SK-N-SH (cell line): ENCODE data around the gene RRBP1. TPM values are rescaled to one million over a fixed set of nuclear protein-coding genes. Genes with fewer than 3 reads are reported as not detected.

ENCODE experiments used
- CTCF ChIA-PET: fragments of 300-600, 350-600 bp; formaldehyde crosslinking; extraction: SDS; loops from one replicate; lab custom pipeline; 2021; lab: Yijun Ruan, JAX
- POLR2A ChIA-PET: fragments of 350-600 bp; sonication (Branson Sonifier 250); formaldehyde crosslinking; extraction: SDS; loops from one replicate; lab custom pipeline; 2020; ENCODE audit warnings: antibody characterized with exemption, inconsistent platforms; lab: Yijun Ruan, JAX
- DNase-seq: peaks from one replicate; pipeline ENCODE4 v3.0.0; 2012
- H2AFZ ChIP-seq: fragments of 200-600 bp; sonication (generic); 2 replicates; pipeline ENCODE4 v1.8.1; 2016; ENCODE audit warnings: antibody characterized with exemption, mild to moderate bottlenecking, low read depth
- H3F3A ChIP-seq: fragments of 200-600 bp; sonication (generic); replicated peaks from 2 replicates; pipeline ENCODE3; 2016; ENCODE audit warnings: antibody characterized with exemption, mild to moderate bottlenecking; ENCODE audit not compliant: insufficient read depth
- H3K27ac ChIP-seq, 2 experiments: fragments of 200-500 bp in 1 of 2; fragments of 200-600 bp in 1 of 2; sonication (Bioruptor generic) in 1 of 2; sonication (generic), shearing (Covaris generic) in 1 of 2; 2 replicates each; pipeline versions ENCODE4 v1.5.1 to v1.6.1; 2014 to 2016; ENCODE audit warnings: low read depth in 2 of 2, inconsistent platforms in 1 of 2, low read length in 1 of 2, mild to moderate bottlenecking in 1 of 2, mixed read lengths in 1 of 2
- H3K27me3 ChIP-seq: fragments of 200-600 bp; sonication (generic), shearing (Covaris generic); 2 replicates; pipeline ENCODE4 v1.6.1; 2016; ENCODE audit warnings: mixed run types; ENCODE audit not compliant: insufficient read depth
- H3K36me3 ChIP-seq, 2 experiments: fragments of 200-500 bp in 1 of 2; fragments of 200-600 bp in 1 of 2; sonication (Bioruptor generic) in 1 of 2; sonication (generic) in 1 of 2; replicated peaks in 1 of 2; 2 replicates each; pipeline versions ENCODE3 to v1.5.1; 2014 to 2016; ENCODE audit warnings: low read length in 1 of 2, mild to moderate bottlenecking in 1 of 2; ENCODE audit not compliant: insufficient read depth in 2 of 2, control insufficient read depth in 1 of 2
- H3K4me1 ChIP-seq, 2 experiments: fragments of 200-500 bp in 1 of 2; fragments of 200-600 bp in 1 of 2; sonication (Bioruptor generic) in 1 of 2; sonication (generic), shearing (Covaris generic) in 1 of 2; 2 replicates each; pipeline versions ENCODE4 v1.5.1 to v1.6.1; 2014 to 2016; ENCODE audit warnings: low read depth in 1 of 2, low read length in 1 of 2, mixed run types in 1 of 2; ENCODE audit not compliant: insufficient read depth in 2 of 2, control insufficient read depth in 1 of 2
- H3K4me2 ChIP-seq: fragments of 200-600 bp; sonication (generic), shearing (Covaris generic); 2 replicates; pipeline ENCODE4 v1.6.1; 2017; ENCODE audit warnings: mixed run types
- H3K4me3 ChIP-seq, 2 experiments: fragments of 200-500 bp in 1 of 2; fragments of 200-600 bp in 1 of 2; sonication (Bioruptor generic) in 1 of 2; sonication (generic), shearing (Covaris generic) in 1 of 2; 2 replicates each; pipeline versions ENCODE4 v1.5.1 to v1.8.1; 2014 to 2016; ENCODE audit warnings: low read depth in 2 of 2, inconsistent platforms in 1 of 2, low read length in 1 of 2, mild to moderate bottlenecking in 1 of 2, mixed read lengths in 1 of 2, moderate library complexity in 1 of 2
- H3K79me2 ChIP-seq: fragments of 200-600 bp; sonication (generic); 2 replicates; pipeline ENCODE4 v1.8.1; 2017; ENCODE audit warnings: mild to moderate bottlenecking; ENCODE audit not compliant: insufficient read depth
- H3K9ac ChIP-seq: fragments of 200-600 bp; sonication (generic); 2 replicates; pipeline ENCODE4 v1.6.1; 2017; ENCODE audit warnings: mixed run types
- H3K9me2 ChIP-seq: fragments of 200-600 bp; sonication (generic); 2 replicates; pipeline ENCODE4 v1.6.1; 2017; ENCODE audit warnings: mixed run types
- H3K9me3 ChIP-seq: fragments of 200-600 bp; sonication (generic); 2 replicates; pipeline ENCODE4 v1.6.1; 2017; ENCODE audit warnings: mixed run types, mild to moderate bottlenecking, moderate library complexity
- H4K20me1 ChIP-seq: fragments of 200-600 bp; sonication (generic); 2 replicates; pipeline ENCODE4 v1.6.1; 2017; ENCODE audit warnings: mild to moderate bottlenecking, mixed run types; ENCODE audit not compliant: insufficient read depth
- CHD2 ChIP-seq: fragments of 150-350 bp; IDR thresholded peaks from 2 replicates; pipeline ENCODE4 v1.6.1; 2018; ENCODE audit warnings: low read length; ENCODE audit not compliant: partially characterized antibody
- ELF1 ChIP-seq: IDR thresholded peaks from 2 replicates; pipeline ENCODE4 v1.4.0; 2012
- FOXJ3 ChIP-seq: sonication (generic); formaldehyde crosslinking; IDR thresholded peaks from 2 replicates; pipeline ENCODE4 v1.5.1; 2020; ENCODE audit warnings: mild to moderate bottlenecking, missing genetic modification reagents
- FOXM1 ChIP-seq: IDR thresholded peaks from 2 replicates; pipeline ENCODE4 v1.4.0; 2012; ENCODE audit warnings: low read depth, mild to moderate bottlenecking
- JUND ChIP-seq: IDR thresholded peaks from 2 replicates; pipeline ENCODE4 v1.4.0; 2012
- MEF2A ChIP-seq: IDR thresholded peaks from 2 replicates; pipeline ENCODE4 v1.4.0; 2012; ENCODE audit warnings: low read depth, borderline replicate concordance
- MXI1 ChIP-seq: IDR thresholded peaks from 2 replicates; pipeline ENCODE4 v1.6.1; 2012; ENCODE audit warnings: mild to moderate bottlenecking, low read depth, low read length, improper control_type of control experiment
- NFIC ChIP-seq: IDR thresholded peaks from 2 replicates; pipeline ENCODE4 v1.4.0; 2012; ENCODE audit warnings: borderline replicate concordance
- NRF1 ChIP-seq: IDR thresholded peaks from 2 replicates; pipeline ENCODE4 v1.6.1; 2012; ENCODE audit warnings: low read depth, mild to moderate bottlenecking, low read length
- PBX3 ChIP-seq: IDR thresholded peaks from 2 replicates; pipeline ENCODE4; 2012
- POLR2AphosphoS5 ChIP-seq: IDR thresholded peaks from 2 replicates; pipeline ENCODE4 v1.6.1; 2012; ENCODE audit warnings: low read depth, low read length
- RCOR1 ChIP-seq: fragments of 150-350 bp; IDR thresholded peaks from 2 replicates; pipeline ENCODE4 v1.6.1; 2017; ENCODE audit warnings: antibody characterized with exemption, low read length
- RFX5 ChIP-seq: IDR thresholded peaks from 2 replicates; pipeline ENCODE4 v1.6.1; 2012; ENCODE audit warnings: mild to moderate bottlenecking, improper control_type of control experiment, low read length
- SIN3A ChIP-seq: IDR thresholded peaks from 2 replicates; pipeline ENCODE4 v1.6.1; 2012; ENCODE audit warnings: low read depth, mild to moderate bottlenecking, low read length, moderate library complexity, borderline replicate concordance
- SMC3 ChIP-seq: IDR thresholded peaks from 2 replicates; pipeline ENCODE4 v1.6.1; 2012; ENCODE audit warnings: low read depth, low read length, improper control_type of control experiment
- TAF1 ChIP-seq: IDR thresholded peaks from 2 replicates; pipeline ENCODE4 v1.6.1; 2012; ENCODE audit warnings: low read depth, mild to moderate bottlenecking, low read length, moderate library complexity, borderline replicate concordance
- TEAD4 ChIP-seq: IDR thresholded peaks from 2 replicates; pipeline ENCODE4 v1.4.0; 2012; ENCODE audit warnings: mild to moderate bottlenecking, borderline replicate concordance; ENCODE audit not compliant: insufficient read depth
- USF1 ChIP-seq: IDR thresholded peaks from 2 replicates; pipeline ENCODE4 v1.4.0; 2012; ENCODE audit warnings: low read depth, borderline replicate concordance
- USF2 ChIP-seq: fragments of 150-350 bp; IDR thresholded peaks from 2 replicates; pipeline ENCODE4 v1.6.1; 2017; ENCODE audit warnings: antibody characterized with exemption, low read length, low read depth, borderline replicate concordance
- YY1 ChIP-seq: IDR thresholded peaks from 2 replicates; pipeline ENCODE4 v1.4.0; 2012; ENCODE audit warnings: low read depth, mild to moderate bottlenecking
- ZBTB33 ChIP-seq: IDR thresholded peaks from 2 replicates; pipeline ENCODE4 v1.4.0; 2012; ENCODE audit warnings: low read depth, borderline replicate concordance
- whole genome bisulfite sequencing: methylation state at CpG from one replicate; pipeline ENCODE4 v1.1.6; 2017; ENCODE audit warnings: low lambda C conversion rate; 5-methylcytosine and 5-hydroxymethylcytosine counted together
- polyA plus RNA-seq, 3 experiments: library from polyadenylated mRNA; depleted of rRNA; stranded (reverse); fragments of >200 nt; gene quantifications; 2 replicates each; pipeline ENCODE4 v1.2.3, GENCODE V29; 2012

RRBP1 gene
- polyA plus RNA-seq, 1 of the 3 experiments (the other 2 are of a cell fraction) = 50.2 TPM

- no peaks in the 10 kb centered on the region for H3K27me3 ChIP-seq
- H3K9me2 ChIP-seq = no peaks in the 10 kb centered on the region
- no peak overlapping the region for H3K4me3 ChIP-seq
- no peak overlapping the region for H3K9ac ChIP-seq
- H3K79me2 ChIP-seq = no peaks in the 10 kb centered on the region
- no peak for TF ChIP-seq SIN3A
- no peak for TF ChIP-seq TEAD4
- no peak for TF ChIP-seq PBX3
- TF ChIP-seq NFIC = no peak
- no peak for TF ChIP-seq JUND
- no peak for TF ChIP-seq RCOR1
- TF ChIP-seq NRF1 = no peak
- no peak for TF ChIP-seq RFX5
- TF ChIP-seq TAF1 = no peak
- TF ChIP-seq ZBTB33 = no peak
- TF ChIP-seq POLR2AphosphoS5 = no peak
- no peak for TF ChIP-seq YY1
- no peak for TF ChIP-seq SMC3
- H3K4me2 ChIP-seq = no peak overlapping the region
- ChIA-PET CTCF (interaction anchor here (0.7 to 4.2 kb wide), 4 partner anchors 14 to 307 kb away, joined by 3 to 23 read pairs (median 4); no protein-coding TSS in a partner anchor), POLR2A (interaction anchor here (0.9 kb wide), 1 partner anchor 11 kb away, joined by 3 read pairs; no protein-coding TSS in a partner anchor)
- no peaks in the 10 kb centered on the region for H3F3A ChIP-seq
- 0 out of 2 replicates have a peak, but pooled peaks cover 6% of the 10 kb centered on the region for H4K20me1 ChIP-seq
- 100% methylated on average over 8 of the region's 9 CpGs for WGBS
- no peak overlapping the region for H3K27ac ChIP-seq
- H3K36me3 ChIP-seq = peaks cover 8 to 67% of the 10 kb centered on the region in 2 experiments
- H3K4me1 ChIP-seq = peaks cover 0 to 10% of the 10 kb centered on the region in 2 experiments; a peak in 1 of 4 replicates
- H2AFZ ChIP-seq = no peak overlapping the region
- H3K9me3 ChIP-seq = no peaks in the 10 kb centered on the region
- DNase-seq = no peak
Observed at GRCh38 chr20:17631576-17632319, 50.3 kb downstream of the RRBP1 start.

- Histone ChIP-seq H3K4me1 (peaks cover 0 to under 1% of the 10 kb centered on the region in 2 experiments; a peak in 1 of 4 replicates), H2AFZ (no peak overlapping the region), H3K4me2 (no peak overlapping the region), H3K27ac (no peak overlapping the region), H3F3A (no peaks in the 10 kb centered on the region), H3K9me2 (no peaks in the 10 kb centered on the region), H4K20me1 (0 out of 2 replicates have a peak, but pooled peaks cover 6% of the 10 kb centered on the region), H3K36me3 (peaks cover 8 to 66% of the 10 kb centered on the region in 2 experiments), H3K79me2 (no peaks in the 10 kb centered on the region), H3K4me3 (no peak overlapping the region), H3K9me3 (no peaks in the 10 kb centered on the region), H3K9ac (no peak overlapping the region), H3K27me3 (no peaks in the 10 kb centered on the region)
- ChIA-PET POLR2A (interaction anchor here (0.9 kb wide), 1 partner anchor 12 kb away, joined by 3 read pairs; no protein-coding TSS in a partner anchor), CTCF (interaction anchor here (0.8 to 1.8 kb wide), 4 partner anchors 14 to 126 kb away, joined by 3 to 8 read pairs (median 3); no protein-coding TSS in a partner anchor)
- no peak for DNase-seq
- WGBS = 95% methylated on average over 6 of the region's 6 CpGs
- no peak for TF ChIP-seq USF2
- no peak for TF ChIP-seq MXI1
- no peak for TF ChIP-seq FOXM1
- TF ChIP-seq ELF1 = no peak
- TF ChIP-seq CHD2 = no peak
- TF ChIP-seq SIN3A = no peak
- no peak for TF ChIP-seq USF1
- TF ChIP-seq TAF1 = no peak
- TF ChIP-seq YY1 = no peak
- no peak for TF ChIP-seq JUND
- TF ChIP-seq MEF2A = no peak
- TF ChIP-seq FOXJ3 = no peak
Observed at GRCh38 chr20:17630806-17631195, 51.2 kb downstream of the RRBP1 start.
